GM18498 (cell line): Measurements from ENCODE around the gene VSNL1.

Source experiments
- ATAC-seq: cut with Tn5 transposase; IDR thresholded peaks from one replicate; pipeline ENCODE4 v1.9.1; 2021; ENCODE audit warnings: mild to moderate bottlenecking, moderate library complexity; ENCODE audit not compliant: unreplicated experiment

Gene VSNL1

DNA sequence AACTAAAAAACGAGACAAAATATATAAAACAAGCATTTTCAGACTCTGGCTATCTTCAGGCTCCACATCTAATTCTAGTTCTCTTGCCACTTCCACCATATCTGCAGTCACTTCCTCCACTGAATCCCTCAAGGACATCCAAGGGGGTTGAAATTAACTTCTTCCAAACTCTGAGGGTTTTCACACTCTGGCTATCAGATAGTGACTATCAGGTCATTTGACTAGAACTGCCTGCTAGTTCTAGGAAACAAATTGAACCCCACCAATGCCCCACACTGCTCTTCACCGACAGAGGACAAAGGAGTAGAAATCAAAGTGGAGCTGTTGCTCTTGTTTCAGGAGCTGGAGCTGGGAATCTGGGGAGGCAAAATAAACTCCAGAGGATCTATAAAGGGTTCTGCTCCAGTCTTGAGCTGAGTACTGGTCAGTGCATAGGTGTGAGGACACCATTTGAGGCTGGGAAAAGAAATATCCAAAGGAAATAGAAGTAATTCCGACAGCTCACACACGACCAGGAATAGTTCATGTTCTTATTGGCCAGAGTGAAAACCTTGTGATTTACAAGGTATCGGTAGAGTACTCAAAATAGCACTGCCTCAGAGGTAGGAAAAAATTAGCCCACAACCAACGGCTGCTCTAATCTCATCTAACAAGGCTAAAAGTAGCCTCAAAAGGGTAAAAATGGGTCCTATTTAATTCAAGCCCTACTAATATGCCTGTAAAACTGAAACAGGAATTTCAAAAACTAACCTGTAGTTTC lies 141.8 kb downstream of the VSNL1 start:
- no peak for ATAC-seq

DNA sequence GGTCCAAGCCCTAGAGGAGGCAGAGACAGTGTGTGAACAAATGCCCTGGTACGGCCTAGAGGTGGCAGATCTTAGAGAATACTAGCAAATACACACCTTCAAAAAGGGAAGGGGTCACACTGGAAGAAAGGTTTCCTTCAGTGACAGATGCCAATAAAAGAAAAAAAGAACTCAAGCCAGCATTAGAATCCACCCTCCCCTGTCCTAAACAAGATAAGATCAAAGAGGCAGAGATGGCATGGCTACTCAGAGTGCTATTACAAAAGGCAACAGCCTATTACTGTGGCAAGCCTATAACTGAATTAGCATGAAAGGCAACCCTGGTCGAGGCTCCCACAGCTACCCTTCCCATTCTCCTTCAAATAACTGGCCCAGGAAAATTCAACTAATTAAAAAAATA lies 143.5 kb downstream of the VSNL1 start:
- no peak for ATAC-seq

DNA sequence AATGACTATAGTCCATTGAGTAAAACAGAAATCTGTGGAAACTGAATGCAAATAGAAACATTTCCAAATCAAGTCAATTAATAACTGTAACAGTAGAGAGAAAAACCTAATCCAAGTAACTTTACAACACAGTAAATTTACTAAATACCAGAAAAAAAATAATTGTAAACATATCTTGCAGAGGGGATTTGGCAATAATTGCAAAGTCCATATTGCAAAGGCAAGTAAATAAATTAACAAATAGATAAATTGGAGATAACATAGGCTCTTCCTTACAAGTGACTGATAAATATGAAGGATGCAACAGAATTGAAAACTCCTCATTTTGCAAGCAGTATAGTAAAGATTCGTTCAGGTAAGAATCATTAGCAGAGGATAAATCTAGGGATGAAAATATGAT lies 148.1 kb downstream of the VSNL1 start:
- ATAC-seq = no peak

DNA sequence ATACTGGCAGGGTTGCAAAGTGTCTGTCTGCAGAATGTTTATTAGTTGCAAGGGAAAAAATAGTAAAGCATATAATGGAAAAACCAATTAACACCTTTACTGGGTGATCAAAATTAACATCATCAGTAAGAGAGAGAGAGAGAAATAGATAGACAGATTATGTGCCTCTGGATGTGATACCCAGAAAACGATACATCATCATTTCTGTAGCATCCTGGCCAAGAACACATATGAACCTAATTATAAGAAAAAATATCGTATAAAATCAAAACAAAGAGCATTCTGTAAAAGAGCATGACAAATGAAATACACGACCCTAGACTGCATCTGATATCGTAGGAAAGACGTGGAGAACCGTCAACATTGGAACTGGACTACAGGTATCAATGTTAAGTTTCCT lies 148.5 kb downstream of the VSNL1 start:
- no peak for ATAC-seq

DNA sequence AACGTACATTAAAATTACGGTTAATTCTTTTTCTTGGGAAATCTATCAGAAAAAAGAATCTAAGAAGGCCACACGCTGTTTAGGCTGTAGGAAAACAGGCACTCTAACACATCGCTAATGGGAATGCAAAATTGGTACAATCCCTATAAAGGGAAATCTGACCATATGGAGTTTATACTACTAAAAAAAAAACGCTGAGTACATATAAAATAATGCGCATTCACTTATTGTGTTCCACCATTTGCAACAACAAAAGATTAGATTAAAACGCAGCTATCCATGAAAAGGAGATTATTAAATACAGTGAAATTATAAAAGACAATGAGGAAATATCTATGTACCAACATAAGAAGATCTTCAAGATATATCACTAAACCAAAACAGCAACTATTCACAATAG lies 150.3 kb downstream of the VSNL1 start:
- no peak for ATAC-seq
